H9 (cell line): Measurements from ENCODE around the gene ACO1. TPM values are rescaled to one million over a fixed set of nuclear protein-coding genes. Genes with fewer than 3 reads are reported as not detected.

Source experiments
- DNase-seq: peaks from one replicate; pipeline ENCODE4 v3.0.0-alpha.2; 2017
- H2AFZ ChIP-seq: one replicate; pipeline ENCODE4 v1.6.1; 2013; ENCODE audit warnings: mild to moderate bottlenecking, low read length, control low read depth, moderate library complexity
- H2AK5ac ChIP-seq: 2 replicates; pipeline ENCODE4 v1.6.1; 2013; ENCODE audit warnings: low read length, control low read depth, mixed read lengths; ENCODE audit not compliant: insufficient read length
- H2BK120ac ChIP-seq: one replicate; pipeline ENCODE4 v1.6.1; 2013; ENCODE audit warnings: low read depth, mild to moderate bottlenecking, low read length, control low read depth, inconsistent platforms; ENCODE audit not compliant: poor library complexity, severe bottlenecking
- H2BK12ac ChIP-seq: 2 replicates; pipeline ENCODE4 v1.6.1; 2013; ENCODE audit warnings: low read length, control low read depth, mixed read lengths, low read depth; ENCODE audit not compliant: insufficient read length
- H2BK15ac ChIP-seq: 2 replicates; pipeline ENCODE4 v1.6.1; 2013; ENCODE audit warnings: low read depth, low read length, control low read depth
- H2BK20ac ChIP-seq: one replicate; pipeline ENCODE4 v1.6.1; 2013; ENCODE audit warnings: low read depth, mild to moderate bottlenecking, low read length, control low read depth, inconsistent platforms; ENCODE audit not compliant: poor library complexity, severe bottlenecking
- H2BK5ac ChIP-seq: 2 replicates; pipeline ENCODE4 v1.6.1; 2013; ENCODE audit warnings: low read length, control low read depth, mixed read lengths; ENCODE audit not compliant: insufficient read length
- H3K14ac ChIP-seq: 2 replicates; pipeline ENCODE4 v1.6.1; 2013; ENCODE audit warnings: low read length, control low read depth; ENCODE audit not compliant: insufficient read depth
- H3K18ac ChIP-seq: 2 replicates; pipeline ENCODE4 v1.6.1; 2013; ENCODE audit warnings: low read depth, mild to moderate bottlenecking, mixed read lengths, low read length, control low read depth; ENCODE audit not compliant: insufficient read length
- H3K23ac ChIP-seq: 2 replicates; pipeline ENCODE4 v1.6.1; 2013; ENCODE audit warnings: low read length, control low read depth, mixed read lengths, low read depth; ENCODE audit not compliant: insufficient read length
- H3K23me2 ChIP-seq: 2 replicates; pipeline ENCODE4 v1.6.1; 2013; ENCODE audit warnings: low read depth, mild to moderate bottlenecking, mixed read lengths, low read length, control low read depth; ENCODE audit not compliant: insufficient read length, poor library complexity, severe bottlenecking
- H3K27ac ChIP-seq: 2 replicates; pipeline ENCODE4 v1.5.1; 2013; ENCODE audit warnings: low read length, control low read depth, mixed read lengths, low read depth; ENCODE audit not compliant: insufficient read length
- H3K27me3 ChIP-seq: 2 replicates; pipeline ENCODE4 v1.6.1; 2013; ENCODE audit warnings: low read length, control low read depth, inconsistent platforms; ENCODE audit not compliant: insufficient read depth
- H3K4ac ChIP-seq: 2 replicates; pipeline ENCODE4 v1.6.1; 2013; ENCODE audit warnings: low read depth, mild to moderate bottlenecking, control low read depth, inconsistent platforms, low read length, moderate library complexity
- H3K4me1 ChIP-seq: 2 replicates; pipeline ENCODE4 v1.6.1; 2013; ENCODE audit warnings: low read length, control low read depth, inconsistent platforms; ENCODE audit not compliant: insufficient read depth
- H3K4me2 ChIP-seq: 2 replicates; pipeline ENCODE4 v1.6.1; 2013; ENCODE audit warnings: low read length, control low read depth, mixed read lengths; ENCODE audit not compliant: insufficient read length, insufficient read depth
- H3K56ac ChIP-seq: 2 replicates; pipeline ENCODE4 v1.6.1; 2013; ENCODE audit warnings: low read depth, mild to moderate bottlenecking, mixed read lengths, low read length, control low read depth; ENCODE audit not compliant: insufficient read length
- H3K79me1 ChIP-seq: 2 replicates; pipeline ENCODE4 v1.6.1; 2013; ENCODE audit warnings: low read depth, mild to moderate bottlenecking, moderate library complexity, low read length, control low read depth, inconsistent platforms; ENCODE audit not compliant: insufficient read depth, poor library complexity, severe bottlenecking
- H3K79me2 ChIP-seq: 2 replicates; pipeline ENCODE4 v1.6.1; 2013; ENCODE audit warnings: low read length, control low read depth, inconsistent platforms; ENCODE audit not compliant: insufficient read depth
- H3K9ac ChIP-seq: 2 replicates; pipeline ENCODE4 v1.6.1; 2013; ENCODE audit warnings: low read length, control low read depth, mixed read lengths; ENCODE audit not compliant: insufficient read length; ENCODE audit errors: extremely low read depth
- H3K9me3 ChIP-seq: one replicate; pipeline ENCODE4 v1.6.1; 2013; ENCODE audit warnings: low read depth, low read length, inconsistent platforms; ENCODE audit not compliant: control insufficient read depth
- H3T11ph ChIP-seq: one replicate; pipeline ENCODE4 v1.6.1; 2013; ENCODE audit warnings: mild to moderate bottlenecking, low read length, control low read depth, inconsistent platforms
- H4K20me1 ChIP-seq: one replicate; pipeline ENCODE4 v1.6.1; 2013; ENCODE audit not compliant: control insufficient read depth, insufficient read length, insufficient read depth
- H4K5ac ChIP-seq: 2 replicates; pipeline ENCODE4 v1.6.1; 2013; ENCODE audit warnings: low read depth, mild to moderate bottlenecking, mixed read lengths, low read length, control low read depth; ENCODE audit not compliant: insufficient read length
- H4K8ac ChIP-seq: replicated peaks from 2 replicates; pipeline ENCODE4 v1.6.1; 2013; ENCODE audit warnings: low read length, control low read depth, mixed read lengths, low read depth; ENCODE audit not compliant: insufficient read length
- H4K91ac ChIP-seq: 2 replicates; pipeline ENCODE4 v1.6.1; 2013; ENCODE audit warnings: low read depth, mild to moderate bottlenecking, moderate library complexity, mixed read lengths, low read length, control low read depth; ENCODE audit not compliant: insufficient read length
- H3K27ac Mint-ChIP-seq, 3 experiments: 2 replicates in 2 of 3; 3 replicates in 1 of 3; pipeline ENCODE4 v1.8.0; 2020 to 2021; ENCODE audit warnings: mixed read lengths in 3 of 3, mild to moderate bottlenecking in 1 of 3, moderate library complexity in 1 of 3
- H3K27me3 Mint-ChIP-seq: 2 replicates; pipeline ENCODE4 v1.8.0; 2021; ENCODE audit warnings: low read depth, mild to moderate bottlenecking, moderate library complexity, mixed read lengths
- H3K36me3 Mint-ChIP-seq, 3 experiments: 2 replicates in 2 of 3; 3 replicates in 1 of 3; pipeline ENCODE4 v1.8.0; 2020 to 2021; ENCODE audit warnings: low read depth in 3 of 3, mixed read lengths in 3 of 3; ENCODE audit not compliant: insufficient read depth in 1 of 3
- H3K4me1 Mint-ChIP-seq, 2 experiments: 2 replicates each; pipeline ENCODE4 v1.8.0; 2020; ENCODE audit warnings: mixed read lengths in 2 of 2
- H3K4me3 Mint-ChIP-seq, 2 experiments: 2 replicates in 1 of 2; 3 replicates in 1 of 2; pipeline ENCODE4 v1.8.0; 2020 to 2021; ENCODE audit warnings: mild to moderate bottlenecking in 2 of 2, mixed read lengths in 2 of 2, moderate library complexity in 1 of 2
- H3K9me3 Mint-ChIP-seq, 2 experiments: 2 replicates in 1 of 2; 3 replicates in 1 of 2; pipeline ENCODE4 v1.8.0; 2020; ENCODE audit warnings: mild to moderate bottlenecking in 2 of 2, mixed read lengths in 2 of 2, moderate library complexity in 1 of 2
- CTCF ChIP-seq: fragments of 200-600 bp; sonication (generic); conservative IDR thresholded peaks from 3 replicates; pipeline ENCODE4 v1.8.0; 2021; ENCODE audit warnings: antibody characterized with exemption, mild to moderate bottlenecking
- WGBS: extraction: QIAGEN DNeasy Blood & Tissue Kit; methylation state at CpG from one replicate; pipeline ENCODE4 v1.1.7; 2013; ENCODE audit warnings: missing lambda C conversion rate, low lambda C conversion rate, mixed read lengths; ENCODE audit not compliant: insufficient read length; ENCODE audit errors: extremely low coverage; 5-methylcytosine and 5-hydroxymethylcytosine counted together
- total RNA-seq: library from RNA; stranded (reverse); gene quantifications from 2 replicates; pipeline ENCODE4 v1.2.1, GENCODE V29; 2021

The ACO1 gene
- total RNA-seq, 1 experiment from 2014 or later = 44.5 TPM

DNA sequence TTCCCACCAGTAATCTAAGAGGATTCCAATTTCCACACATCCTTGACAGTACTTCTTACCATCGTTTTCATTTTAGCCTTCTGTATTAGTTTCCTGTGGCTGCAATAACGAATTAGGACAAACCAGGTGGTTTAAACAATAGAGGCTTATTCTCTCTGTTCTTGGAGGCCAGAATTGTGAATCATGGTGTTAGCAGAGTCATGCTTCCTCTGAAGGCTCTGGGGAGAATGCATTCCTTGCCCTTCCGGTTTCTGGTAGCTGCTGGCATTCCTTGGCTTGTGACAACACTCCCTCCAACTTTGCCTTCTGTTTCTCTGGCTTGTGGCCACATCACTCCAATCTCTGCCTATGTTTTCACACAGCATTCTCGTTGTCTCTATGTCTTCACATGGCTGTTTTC lies 118.0 kb downstream of the ACO1 start:
- Histone ChIP-seq H3K18ac (no peak overlapping the region), H3K9me3 (no peaks in the 10 kb centered on the region), H3K14ac (no peak overlapping the region), H3K9ac (no peak overlapping the region), H3K79me1 (no peaks in the 10 kb centered on the region), H4K20me1 (no peaks in the 10 kb centered on the region), H2BK120ac (no peak overlapping the region), H3K79me2 (no peaks in the 10 kb centered on the region), H2BK15ac (no peak overlapping the region), H3K4ac (no peak overlapping the region), H2BK12ac (no peak overlapping the region), H2BK5ac (no peak overlapping the region), H2BK20ac (no peak overlapping the region), H4K8ac (no peak overlapping the region), H3K4me1 (no peaks in the 10 kb centered on the region), H3T11ph (no peak overlapping the region), H4K5ac (no peak overlapping the region), H2AFZ (no peak overlapping the region), H2AK5ac (no peak overlapping the region), H4K91ac (no peak overlapping the region), H3K23me2 (no peaks in the 10 kb centered on the region), H3K4me2 (no peak overlapping the region), H3K23ac (no peak overlapping the region), H3K27me3 (no peaks in the 10 kb centered on the region), H3K27ac (no peak overlapping the region), H3K56ac (no peak overlapping the region)
- no peak for TF ChIP-seq CTCF
- Mint-ChIP-seq H3K9me3 (peaks cover 0 to 3% of the 10 kb centered on the region in 2 experiments; a peak in 3 of 5 replicates), H3K27ac (peak overlapping the region in 2 of 3 experiments; percentile 54 to 80; a peak in 2 of 7 replicates), H3K36me3 (peaks cover 9 to 18% (median 15%) of the 10 kb centered on the region in 3 experiments), H3K27me3 (no peaks in the 10 kb centered on the region), H3K4me3 (no peak overlapping the region), H3K4me1 (peaks cover 11 to 13% of the 10 kb centered on the region in 2 experiments; a peak in 3 of 4 replicates)
- WGBS = no CpG with 5 or more reads among the region's 4 CpGs
- DNase-seq = no peak
